Measurements from ENCODE around the gene ALS2CL.

DNA sequence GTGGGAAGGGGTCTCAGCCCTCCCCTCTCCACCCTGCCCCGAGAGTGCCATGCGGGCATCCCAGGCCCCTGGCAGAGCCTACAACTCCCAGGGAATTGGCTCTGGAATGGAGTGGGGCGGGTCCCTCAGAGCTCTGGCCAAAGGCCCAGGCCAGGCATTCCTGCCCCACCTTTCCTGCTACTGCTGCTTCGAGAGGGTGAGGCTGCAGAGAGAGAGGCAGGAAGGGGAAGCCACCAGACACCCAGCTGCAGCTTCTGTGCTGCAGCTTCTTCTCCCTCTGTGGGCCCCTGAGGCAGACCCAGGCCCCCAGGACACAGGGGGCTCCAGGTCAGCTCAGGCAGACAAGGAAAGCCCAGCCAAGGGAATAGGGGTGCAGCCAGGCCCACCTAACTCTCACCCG lies 2.7 kb downstream of the ALS2CL start:
- TF ChIP-seq, protein P1, sequence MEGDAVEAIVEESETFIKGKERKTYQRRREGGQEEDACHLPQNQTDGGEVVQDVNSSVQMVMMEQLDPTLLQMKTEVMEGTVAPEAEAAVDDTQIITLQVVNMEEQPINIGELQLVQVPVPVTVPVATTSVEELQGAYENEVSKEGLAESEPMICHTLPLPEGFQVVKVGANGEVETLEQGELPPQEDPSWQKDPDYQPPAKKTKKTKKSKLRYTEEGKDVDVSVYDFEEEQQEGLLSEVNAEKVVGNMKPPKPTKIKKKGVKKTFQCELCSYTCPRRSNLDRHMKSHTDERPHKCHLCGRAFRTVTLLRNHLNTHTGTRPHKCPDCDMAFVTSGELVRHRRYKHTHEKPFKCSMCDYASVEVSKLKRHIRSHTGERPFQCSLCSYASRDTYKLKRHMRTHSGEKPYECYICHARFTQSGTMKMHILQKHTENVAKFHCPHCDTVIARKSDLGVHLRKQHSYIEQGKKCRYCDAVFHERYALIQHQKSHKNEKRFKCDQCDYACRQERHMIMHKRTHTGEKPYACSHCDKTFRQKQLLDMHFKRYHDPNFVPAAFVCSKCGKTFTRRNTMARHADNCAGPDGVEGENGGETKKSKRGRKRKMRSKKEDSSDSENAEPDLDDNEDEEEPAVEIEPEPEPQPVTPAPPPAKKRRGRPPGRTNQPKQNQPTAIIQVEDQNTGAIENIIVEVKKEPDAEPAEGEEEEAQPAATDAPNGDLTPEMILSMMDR (IDR thresholded peaks at IDR 0.05; ENCODE audit: insufficient read depth, low read depth, low read length): no peak
- TF ChIP-seq EZH2 (IDR thresholded peaks at IDR 0.05; ENCODE audit: insufficient read depth, low read length): no peak

Measured in astrocyte (in vitro differentiated cells and primary cell).